ENCODE data around the gene TBC1D14. TPM values are rescaled to one million over a fixed set of nuclear protein-coding genes. Genes with fewer than 3 reads are reported as not detected.

TBC1D14 gene
- total RNA-seq, 2 donors from 2014 or later: 42.3 to 43.5 TPM

DNA sequence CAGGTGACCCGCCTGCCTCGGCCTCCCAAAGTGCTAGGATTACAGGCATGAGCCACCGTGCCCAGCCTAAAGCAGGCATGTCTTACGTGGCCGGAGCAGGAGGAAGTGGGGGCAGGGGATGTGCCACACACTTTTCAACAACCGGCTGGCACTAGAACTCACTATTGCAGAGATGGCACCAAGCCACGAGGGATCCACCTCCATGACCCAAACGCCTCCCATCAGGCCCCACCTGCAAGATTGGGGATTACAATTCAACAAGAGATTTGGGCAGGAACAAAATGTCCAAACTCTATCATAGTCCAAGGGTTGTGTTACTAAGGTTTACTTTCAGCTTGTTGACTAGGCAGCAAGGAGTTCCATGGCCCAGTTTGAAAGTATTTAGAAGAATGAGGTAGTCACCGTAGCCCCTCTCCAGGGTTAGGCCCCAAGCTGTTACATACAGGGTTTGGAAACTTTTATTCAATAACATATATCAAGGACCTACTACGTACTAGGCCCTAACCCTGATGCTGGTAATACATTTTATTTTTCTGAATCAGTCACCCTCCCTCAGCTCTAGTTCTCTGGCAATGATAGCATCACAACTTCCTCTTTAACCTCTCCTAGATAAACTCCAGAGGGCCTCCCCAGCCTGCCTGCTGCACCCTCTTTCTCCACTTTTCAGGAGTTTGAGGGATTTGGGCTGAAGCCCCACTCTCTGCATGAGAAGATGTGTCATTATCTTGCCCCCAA is 18.0 kb upstream of the TBC1D14 start:
- H3K27me3 Mint-ChIP-seq (ENCODE audit: insufficient read depth): no peaks in the 10 kb centered on the region
- no peak overlapping the region for H3K4me3 Mint-ChIP-seq
- peaks cover 10% of the 10 kb centered on the region for H3K36me3 Mint-ChIP-seq (ENCODE audit: low read depth)
- Histone ChIP-seq H3K9me3 (ENCODE audit: control insufficient read depth, low read length) (peaks cover 4% of the 10 kb centered on the region), H3K36me3 (ENCODE audit: control insufficient read depth, insufficient read depth, low read length) (no peaks in the 10 kb centered on the region), H3K4me3 (ENCODE audit: low read length) (no peak overlapping the region), H3K9ac (ENCODE audit: extremely low read depth, low read length, poor library complexity, severe bottlenecking) (no peak overlapping the region), H3K27ac (ENCODE audit: low read depth, low read length) (no peak overlapping the region), H3K4me1 (ENCODE audit: control insufficient read depth, insufficient read depth, low read length) (no peaks in the 10 kb centered on the region), H3K27me3 (ENCODE audit: control insufficient read depth, insufficient read depth, low read length, poor library complexity, severe bottlenecking) (no peaks in the 10 kb centered on the region)
- no peak for DNase-seq
- WGBS, 2 experiments (ENCODE audit: insufficient coverage in 1 of 2, insufficient read length in 1 of 2): 90 to 100% methylated on average over 7 to 10 of the region's 10 CpGs
- TF ChIP-seq, protein P1, sequence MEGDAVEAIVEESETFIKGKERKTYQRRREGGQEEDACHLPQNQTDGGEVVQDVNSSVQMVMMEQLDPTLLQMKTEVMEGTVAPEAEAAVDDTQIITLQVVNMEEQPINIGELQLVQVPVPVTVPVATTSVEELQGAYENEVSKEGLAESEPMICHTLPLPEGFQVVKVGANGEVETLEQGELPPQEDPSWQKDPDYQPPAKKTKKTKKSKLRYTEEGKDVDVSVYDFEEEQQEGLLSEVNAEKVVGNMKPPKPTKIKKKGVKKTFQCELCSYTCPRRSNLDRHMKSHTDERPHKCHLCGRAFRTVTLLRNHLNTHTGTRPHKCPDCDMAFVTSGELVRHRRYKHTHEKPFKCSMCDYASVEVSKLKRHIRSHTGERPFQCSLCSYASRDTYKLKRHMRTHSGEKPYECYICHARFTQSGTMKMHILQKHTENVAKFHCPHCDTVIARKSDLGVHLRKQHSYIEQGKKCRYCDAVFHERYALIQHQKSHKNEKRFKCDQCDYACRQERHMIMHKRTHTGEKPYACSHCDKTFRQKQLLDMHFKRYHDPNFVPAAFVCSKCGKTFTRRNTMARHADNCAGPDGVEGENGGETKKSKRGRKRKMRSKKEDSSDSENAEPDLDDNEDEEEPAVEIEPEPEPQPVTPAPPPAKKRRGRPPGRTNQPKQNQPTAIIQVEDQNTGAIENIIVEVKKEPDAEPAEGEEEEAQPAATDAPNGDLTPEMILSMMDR (conservative IDR thresholded peaks at IDR 0.05): no peak
- peaks cover 17% of the 10 kb centered on the region for H3K9me3 Mint-ChIP-seq
- no peak overlapping the region for H3K27ac Mint-ChIP-seq
- H3K4me1 Mint-ChIP-seq: no peaks in the 10 kb centered on the region

- no peaks in the 10 kb centered on the region for H3K4me1 Mint-ChIP-seq
- WGBS, 2 experiments (ENCODE audit: insufficient coverage in 1 of 2, insufficient read length in 1 of 2): 81 to 83% methylated on average over 16 to 20 of the region's 20 CpGs
- peak; percentile 77 for DNase-seq
- peaks cover 2% of the 10 kb centered on the region for H3K27me3 Mint-ChIP-seq (ENCODE audit: insufficient read depth)
- Histone ChIP-seq H3K4me3 (ENCODE audit: low read length) (no peak overlapping the region), H3K27ac (ENCODE audit: low read depth, low read length) (no peak overlapping the region), H3K36me3 (ENCODE audit: control insufficient read depth, insufficient read depth, low read length) (no peaks in the 10 kb centered on the region), H3K27me3 (ENCODE audit: control insufficient read depth, insufficient read depth, low read length, poor library complexity, severe bottlenecking) (no peaks in the 10 kb centered on the region), H3K4me1 (ENCODE audit: control insufficient read depth, insufficient read depth, low read length) (no peaks in the 10 kb centered on the region), H3K9me3 (ENCODE audit: control insufficient read depth, low read length) (peaks cover 4% of the 10 kb centered on the region), H3K9ac (ENCODE audit: extremely low read depth, low read length, poor library complexity, severe bottlenecking) (no peak overlapping the region)
- H3K27ac Mint-ChIP-seq: no peak overlapping the region
- H3K36me3 Mint-ChIP-seq (ENCODE audit: low read depth): peaks cover 10% of the 10 kb centered on the region
- TF ChIP-seq, protein P1 (conservative IDR thresholded peaks at IDR 0.05): peak; percentile 44
- H3K4me3 Mint-ChIP-seq: no peak overlapping the region
- peaks cover 17% of the 10 kb centered on the region for H3K9me3 Mint-ChIP-seq
These were observed 17.3 kb upstream of the TBC1D14 start for GRCh38 chr4:6892190-6892908.

- Histone ChIP-seq H3K27me3 (ENCODE audit: control insufficient read depth, insufficient read depth, low read length, poor library complexity, severe bottlenecking) (no peaks in the 10 kb centered on the region), H3K4me1 (ENCODE audit: control insufficient read depth, insufficient read depth, low read length) (no peaks in the 10 kb centered on the region), H3K4me3 (ENCODE audit: low read length) (no peak overlapping the region), H3K9ac (ENCODE audit: extremely low read depth, low read length, poor library complexity, severe bottlenecking) (no peak overlapping the region), H3K27ac (ENCODE audit: low read depth, low read length) (no peak overlapping the region), H3K36me3 (ENCODE audit: control insufficient read depth, insufficient read depth, low read length) (no peaks in the 10 kb centered on the region), H3K9me3 (ENCODE audit: control insufficient read depth, low read length) (peaks cover 4% of the 10 kb centered on the region)
- Mint-ChIP-seq H3K27me3 (ENCODE audit: insufficient read depth) (peaks cover 2% of the 10 kb centered on the region), H3K36me3 (ENCODE audit: low read depth) (peaks cover 10% of the 10 kb centered on the region), H3K27ac (no peak overlapping the region), H3K9me3 (peaks cover 17% of the 10 kb centered on the region), H3K4me1 (no peaks in the 10 kb centered on the region), H3K4me3 (no peak overlapping the region)
- TF ChIP-seq, protein P1 (conservative IDR thresholded peaks at IDR 0.05): no peak
- DNase-seq: no peak
- 71 to 82% methylated on average over 4 to 6 of the region's 6 CpGs for WGBS, 2 experiments (ENCODE audit: insufficient coverage in 1 of 2, insufficient read length in 1 of 2)
These were observed 16.8 kb upstream of the TBC1D14 start for GRCh38 chr4:6892909-6893202.

Measured in endodermal cell (in vitro differentiated cells).